NB4 (cell line): ENCODE results near the gene TAF6L.
"Not testable (repeated sequence)": the region's sequence is repeated elsewhere in the genome, so short reads cannot be mapped to it uniquely, and the experiment has no call there.

Experiments used
- MAX ChIP-seq: IDR thresholded peaks from 2 replicates; pipeline ENCODE4 v1.6.1; 2011; ENCODE audit warnings: low read depth, low read length
- POLR2A ChIP-seq: IDR thresholded peaks from 2 replicates; pipeline ENCODE4 v1.6.1; 2011; ENCODE audit warnings: mild to moderate bottlenecking; ENCODE audit not compliant: insufficient read length; ENCODE audit errors: extremely low read depth
- TF ChIP-seq, protein P1 (sequence below): IDR thresholded peaks from one replicate; pipeline ENCODE4 v1.5.1; 2012; ENCODE audit warnings: low read depth, low read length

- not testable (repeated sequence) for TF ChIP-seq MAX, POLR2A
- TF ChIP-seq, protein P1, sequence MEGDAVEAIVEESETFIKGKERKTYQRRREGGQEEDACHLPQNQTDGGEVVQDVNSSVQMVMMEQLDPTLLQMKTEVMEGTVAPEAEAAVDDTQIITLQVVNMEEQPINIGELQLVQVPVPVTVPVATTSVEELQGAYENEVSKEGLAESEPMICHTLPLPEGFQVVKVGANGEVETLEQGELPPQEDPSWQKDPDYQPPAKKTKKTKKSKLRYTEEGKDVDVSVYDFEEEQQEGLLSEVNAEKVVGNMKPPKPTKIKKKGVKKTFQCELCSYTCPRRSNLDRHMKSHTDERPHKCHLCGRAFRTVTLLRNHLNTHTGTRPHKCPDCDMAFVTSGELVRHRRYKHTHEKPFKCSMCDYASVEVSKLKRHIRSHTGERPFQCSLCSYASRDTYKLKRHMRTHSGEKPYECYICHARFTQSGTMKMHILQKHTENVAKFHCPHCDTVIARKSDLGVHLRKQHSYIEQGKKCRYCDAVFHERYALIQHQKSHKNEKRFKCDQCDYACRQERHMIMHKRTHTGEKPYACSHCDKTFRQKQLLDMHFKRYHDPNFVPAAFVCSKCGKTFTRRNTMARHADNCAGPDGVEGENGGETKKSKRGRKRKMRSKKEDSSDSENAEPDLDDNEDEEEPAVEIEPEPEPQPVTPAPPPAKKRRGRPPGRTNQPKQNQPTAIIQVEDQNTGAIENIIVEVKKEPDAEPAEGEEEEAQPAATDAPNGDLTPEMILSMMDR = not testable (repeated sequence)
Measured at GRCh38 chr11:62749931-62750330, 21.3 kb upstream of the TAF6L start.
